ENCODE data around the gene TMEM234. TPM values are rescaled to one million over a fixed set of nuclear protein-coding genes. Genes with fewer than 3 reads are reported as not detected.

TMEM234 gene
- total and polyA plus RNA-seq, 2 of the 13 experiments (the other 11 are each of a cell fraction or from before 2014, with no cell fraction given), result 6.1 to 9.0 TPM

DNA sequence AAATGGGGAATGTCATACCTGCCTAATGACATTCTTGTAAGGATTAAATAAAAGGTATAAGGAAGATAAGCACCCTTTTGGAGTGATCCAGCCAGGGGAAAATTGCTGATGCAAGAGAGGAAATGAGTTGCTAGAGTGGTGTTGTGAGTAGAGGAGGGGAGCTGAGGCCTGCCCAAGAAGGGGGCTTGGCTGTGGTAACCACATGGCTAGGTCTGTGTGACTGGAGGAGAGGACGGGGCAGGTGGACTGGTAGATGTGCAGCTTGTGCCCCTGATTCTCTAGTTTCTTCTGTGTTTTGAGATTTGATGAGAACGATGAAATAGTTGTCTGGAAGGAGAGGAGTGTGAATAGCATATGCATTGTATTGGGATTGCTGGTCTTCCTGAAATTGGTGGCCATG is 36.1 kb downstream of the TMEM234 start:
- Histone ChIP-seq H3K79me2 (ENCODE audit: insufficient read depth, low read length) (peaks cover 46% of the 10 kb centered on the region), H3K4me2 (ENCODE audit: low read depth, low read length) (peak overlapping the region; percentile 30), H3K4me3 (replicated peaks in 1 of 3; ENCODE audit: insufficient read depth in 1 of 3, low read depth in 2 of 3, low read length in 3 of 3) (no peak overlapping the region), H2AFZ (ENCODE audit: low read length) (no peak overlapping the region), H3K27ac (ENCODE audit: extremely low read length, insufficient read depth, low read length) (no peak overlapping the region), H3K36me3 (replicated peaks in 1 of 2; ENCODE audit: control insufficient read depth in 1 of 2, insufficient read depth in 2 of 2, low read length in 2 of 2) (peaks cover 32 to 74% of the 10 kb centered on the region in 2 experiments), H3K4me1 (ENCODE audit: insufficient read depth, low read length) (peaks cover 43% of the 10 kb centered on the region), H4K20me1 (ENCODE audit: insufficient read depth, low read length) (peaks cover 2% of the 10 kb centered on the region; the same call in 1 of the 2 replicates), H3K9me3 (ENCODE audit: low read length) (no peaks in the 10 kb centered on the region), H3K27me3 (ENCODE audit: control insufficient read depth in 1 of 2, insufficient read depth in 2 of 2, low read length in 2 of 2) (no peaks in the 10 kb centered on the region), H3K9ac (ENCODE audit: insufficient read depth, low read depth, low read length) (no peak overlapping the region)
- ChIA-PET CTCF (ENCODE audit: low intra/inter-chr PET ratio, low total read pairs) (no interaction called here), POLR2A (no interaction called here)
- intact Hi-C loops (cut with micrococcal nuclease; ENCODE audit: unreplicated experiment) (no loop called here), in situ Hi-C loops (cut with HindIII; ENCODE audit: extremely low pct_ligation_motif_present, low pct_unique_long_range_greater_than_20kb) (no loop called here)
- DNase-seq (ENCODE audit: low spot score) (no peak), ATAC-seq (no peak), FAIRE-seq (no peak)
- 98% methylated on average over 2 of the region's 2 CpGs for WGBS (ENCODE audit: low lambda C conversion rate)
- BruUV-seq (replicated peaks), result TSS peak; percentile 4
- TF ChIP-seq MAFK (conservative IDR thresholded peaks at IDR 0.05 in 1 of 2, IDR thresholded peaks at IDR 0.05 in 1 of 2; ENCODE audit: low read length in 2 of 2) (no peak), NR3C1 (CRISPR knock-in tag; IDR thresholded peaks at IDR 0.05) (no peak), ZKSCAN8 (CRISPR knock-in tag; IDR thresholded peaks at IDR 0.05; ENCODE audit: borderline replicate concordance) (no peak), ZNF841 (CRISPR knock-in tag; IDR thresholded peaks at IDR 0.05; ENCODE audit: borderline replicate concordance) (no peak), TMF1 (CRISPR knock-in tag; IDR thresholded peaks at IDR 0.05; ENCODE audit: low read depth) (no peak), SMYD3 (CRISPR knock-in tag; IDR thresholded peaks at IDR 0.05) (no peak), EHMT2 (IDR thresholded peaks at IDR 0.05; ENCODE audit: borderline replicate concordance, low read depth, low read length) (no peak), MBD4 (IDR thresholded peaks at IDR 0.05; ENCODE audit: borderline replicate concordance, low read length) (no peak), ZFP36 (IDR thresholded peaks at IDR 0.05; ENCODE audit: borderline replicate concordance, low read depth, low read length, partially characterized antibody) (no peak), CEBPG (CRISPR knock-in tag; IDR thresholded peaks at IDR 0.05) (peak; percentile 48; the same call in 1 of the 2 replicates), KDM5A (IDR thresholded peaks at IDR 0.05; ENCODE audit: borderline replicate concordance, low read length) (no peak), SMAD9 (CRISPR knock-in tag; IDR thresholded peaks at IDR 0.05) (no peak), MIER2 (CRISPR knock-in tag; IDR thresholded peaks at IDR 0.05) (no peak)
- TF ChIP-seq, protein P1, sequence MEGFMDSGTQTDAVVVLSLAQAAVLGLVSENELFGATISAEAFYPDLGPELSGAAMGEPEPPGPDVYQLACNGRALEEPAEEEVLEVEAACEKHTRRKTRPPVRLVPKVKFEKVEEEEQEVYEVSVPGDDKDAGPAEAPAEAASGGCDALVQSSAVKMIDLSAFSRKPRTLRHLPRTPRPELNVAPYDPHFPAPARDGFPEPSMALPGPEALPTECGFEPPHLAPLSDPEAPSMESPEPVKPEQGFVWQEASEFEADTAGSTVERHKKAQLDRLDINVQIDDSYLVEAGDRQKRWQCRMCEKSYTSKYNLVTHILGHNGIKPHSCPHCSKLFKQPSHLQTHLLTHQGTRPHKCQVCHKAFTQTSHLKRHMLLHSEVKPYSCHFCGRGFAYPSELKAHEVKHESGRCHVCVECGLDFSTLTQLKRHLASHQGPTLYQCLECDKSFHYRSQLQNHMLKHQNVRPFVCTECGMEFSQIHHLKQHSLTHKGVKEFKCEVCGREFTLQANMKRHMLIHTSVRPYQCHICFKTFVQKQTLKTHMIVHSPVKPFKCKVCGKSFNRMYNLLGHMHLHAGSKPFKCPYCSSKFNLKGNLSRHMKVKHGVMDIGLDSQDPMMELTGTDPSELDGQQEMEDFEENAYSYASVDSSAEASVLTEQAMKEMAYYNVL (CRISPR knock-in tag; IDR thresholded peaks at IDR 0.05; ENCODE audit: borderline replicate concordance), result no peak
- TF ChIP-seq, protein P2, sequence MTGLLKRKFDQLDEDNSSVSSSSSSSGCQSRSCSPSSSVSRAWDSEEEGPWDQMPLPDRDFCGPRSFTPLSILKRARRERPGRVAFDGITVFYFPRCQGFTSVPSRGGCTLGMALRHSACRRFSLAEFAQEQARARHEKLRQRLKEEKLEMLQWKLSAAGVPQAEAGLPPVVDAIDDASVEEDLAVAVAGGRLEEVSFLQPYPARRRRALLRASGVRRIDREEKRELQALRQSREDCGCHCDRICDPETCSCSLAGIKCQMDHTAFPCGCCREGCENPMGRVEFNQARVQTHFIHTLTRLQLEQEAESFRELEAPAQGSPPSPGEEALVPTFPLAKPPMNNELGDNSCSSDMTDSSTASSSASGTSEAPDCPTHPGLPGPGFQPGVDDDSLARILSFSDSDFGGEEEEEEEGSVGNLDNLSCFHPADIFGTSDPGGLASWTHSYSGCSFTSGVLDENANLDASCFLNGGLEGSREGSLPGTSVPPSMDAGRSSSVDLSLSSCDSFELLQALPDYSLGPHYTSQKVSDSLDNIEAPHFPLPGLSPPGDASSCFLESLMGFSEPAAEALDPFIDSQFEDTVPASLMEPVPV (CRISPR knock-in tag; IDR thresholded peaks at IDR 0.05), result no peak
- TF ChIP-seq, protein P3, sequence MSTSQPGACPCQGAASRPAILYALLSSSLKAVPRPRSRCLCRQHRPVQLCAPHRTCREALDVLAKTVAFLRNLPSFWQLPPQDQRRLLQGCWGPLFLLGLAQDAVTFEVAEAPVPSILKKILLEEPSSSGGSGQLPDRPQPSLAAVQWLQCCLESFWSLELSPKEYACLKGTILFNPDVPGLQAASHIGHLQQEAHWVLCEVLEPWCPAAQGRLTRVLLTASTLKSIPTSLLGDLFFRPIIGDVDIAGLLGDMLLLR (CRISPR knock-in tag; IDR thresholded peaks at IDR 0.05), result no peak
- TF ChIP-seq, protein P4, sequence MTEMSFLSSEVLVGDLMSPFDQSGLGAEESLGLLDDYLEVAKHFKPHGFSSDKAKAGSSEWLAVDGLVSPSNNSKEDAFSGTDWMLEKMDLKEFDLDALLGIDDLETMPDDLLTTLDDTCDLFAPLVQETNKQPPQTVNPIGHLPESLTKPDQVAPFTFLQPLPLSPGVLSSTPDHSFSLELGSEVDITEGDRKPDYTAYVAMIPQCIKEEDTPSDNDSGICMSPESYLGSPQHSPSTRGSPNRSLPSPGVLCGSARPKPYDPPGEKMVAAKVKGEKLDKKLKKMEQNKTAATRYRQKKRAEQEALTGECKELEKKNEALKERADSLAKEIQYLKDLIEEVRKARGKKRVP (CRISPR knock-in tag; IDR thresholded peaks at IDR 0.05), result peak in 1 of 2 experiments; percentile 89; a peak in 2 of 4 replicates
